HG02678 (cell line): ENCODE data around the gene SLC38A10.

ENCODE experiments used
- ATAC-seq: cut with Tn5 transposase; IDR thresholded peaks from one replicate; pipeline ENCODE4 v1.9.1; 2021; ENCODE audit warnings: mild to moderate bottlenecking, moderate library complexity; ENCODE audit not compliant: unreplicated experiment

The SLC38A10 gene

DNA sequence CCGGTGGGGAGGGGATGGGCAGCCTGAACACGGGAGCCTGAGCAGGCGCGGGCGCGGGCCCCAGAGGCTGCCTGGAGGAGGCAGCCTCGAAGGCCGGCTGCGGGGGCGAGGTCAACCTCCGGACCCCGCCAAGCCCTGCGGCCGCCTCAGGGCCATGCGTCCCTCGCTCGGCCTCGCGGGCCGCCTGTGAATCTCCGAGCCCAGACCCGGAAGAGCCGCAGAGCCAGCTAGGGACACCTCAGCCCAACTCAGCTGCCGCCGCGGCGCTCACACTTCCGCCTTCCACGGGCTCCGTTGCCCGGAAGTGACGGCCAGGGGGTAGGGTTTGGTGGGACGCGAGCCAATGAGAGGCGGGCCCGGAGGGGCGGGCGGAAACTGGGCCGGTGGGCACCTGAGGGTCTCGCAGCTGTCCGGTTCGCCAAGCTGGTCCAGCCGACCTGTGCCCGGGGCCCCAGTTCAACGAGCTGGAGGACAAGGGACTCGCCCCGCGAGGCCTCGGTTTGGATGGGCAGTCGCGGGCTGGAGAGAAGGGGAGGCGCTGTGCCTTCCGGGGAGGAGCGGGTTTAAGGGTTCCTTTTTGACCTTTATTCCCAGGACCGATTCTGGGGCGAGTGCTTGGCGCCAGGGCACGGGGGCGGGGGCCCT, at the start of gene SLC38A10:
TSS of gene SLC38A10 (minus strand) at position 277 of the 645 bp plus-strand sequence. CDS start 386 bp downstream, outside the sequence.
- ATAC-seq, result peak; percentile 91

DNA sequence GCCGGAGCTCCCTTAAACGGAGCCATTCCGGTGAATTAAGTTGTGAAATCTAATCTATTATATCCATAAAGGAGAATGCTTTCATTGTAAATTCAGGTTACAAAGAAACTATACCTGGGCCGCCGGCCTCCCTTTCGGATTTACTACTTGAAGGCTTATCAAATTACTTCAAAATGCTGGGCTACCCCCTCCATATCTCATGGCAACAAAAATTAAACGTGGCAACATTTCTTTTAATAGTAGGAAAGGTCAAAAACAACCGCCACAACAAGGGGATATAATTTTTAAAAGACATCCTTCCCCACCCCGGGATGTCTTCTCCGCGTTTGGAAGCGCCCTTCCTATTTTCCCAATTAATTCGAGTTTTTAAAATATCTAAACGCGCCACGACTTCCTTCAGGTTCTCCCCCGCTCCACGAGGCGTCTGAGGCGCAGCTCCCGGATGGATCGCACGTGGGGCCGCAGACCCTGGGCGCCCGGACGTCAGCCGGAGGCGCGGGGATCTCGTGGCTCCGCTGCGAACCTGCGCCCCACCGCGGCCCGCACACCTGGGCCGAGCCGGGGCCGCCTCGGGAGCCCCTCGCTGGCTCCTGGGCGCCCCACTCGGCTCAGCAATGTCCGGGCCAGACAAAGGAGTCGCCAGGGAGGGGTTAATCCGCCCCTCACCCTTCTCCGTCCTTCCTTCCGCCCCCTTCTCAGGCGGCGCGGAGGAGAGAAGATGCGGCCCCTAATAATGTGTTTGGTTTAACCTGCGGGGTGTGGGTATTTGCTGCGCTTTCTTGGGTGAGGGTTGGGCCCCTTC, 47.4 kb upstream of the SLC38A10 start:
- no peak for ATAC-seq

DNA sequence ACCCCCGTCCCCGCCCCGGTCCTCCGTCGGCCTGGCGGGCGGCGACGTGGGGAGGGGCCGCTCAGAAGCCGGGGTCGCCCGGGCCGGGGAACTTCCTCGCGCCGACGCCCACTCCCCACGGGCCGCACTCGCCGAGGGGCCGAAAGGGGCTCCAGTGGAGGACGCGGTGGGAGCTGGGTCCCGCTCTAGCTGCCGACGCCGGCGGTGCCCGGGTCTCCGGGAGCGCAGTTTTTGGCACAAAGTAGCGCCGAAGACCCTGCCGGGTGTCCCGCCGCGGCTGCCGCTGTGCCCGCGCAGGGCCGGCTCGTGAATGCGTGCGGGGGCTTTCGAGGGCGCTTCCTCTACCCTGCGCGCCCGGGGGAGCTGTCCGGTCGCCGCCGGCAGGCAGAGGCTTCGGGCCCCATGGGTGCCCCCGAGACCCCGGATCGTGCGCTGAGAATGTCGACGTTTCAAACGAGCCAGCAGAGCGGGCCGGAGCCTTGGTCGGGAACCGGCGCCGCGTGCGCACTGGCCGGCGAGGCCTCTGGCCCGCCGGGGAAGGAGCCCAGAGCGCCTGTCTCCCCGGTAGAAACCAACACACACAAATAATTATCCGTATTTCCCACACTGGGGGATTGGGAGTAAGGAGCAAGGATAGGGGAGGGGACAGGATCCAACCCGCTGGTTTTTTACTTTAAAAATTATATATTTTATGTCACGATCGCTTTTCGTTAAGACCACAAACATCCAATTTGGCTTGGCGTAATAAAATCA, 46.6 kb upstream of the SLC38A10 start:
- ATAC-seq, result no peak

DNA sequence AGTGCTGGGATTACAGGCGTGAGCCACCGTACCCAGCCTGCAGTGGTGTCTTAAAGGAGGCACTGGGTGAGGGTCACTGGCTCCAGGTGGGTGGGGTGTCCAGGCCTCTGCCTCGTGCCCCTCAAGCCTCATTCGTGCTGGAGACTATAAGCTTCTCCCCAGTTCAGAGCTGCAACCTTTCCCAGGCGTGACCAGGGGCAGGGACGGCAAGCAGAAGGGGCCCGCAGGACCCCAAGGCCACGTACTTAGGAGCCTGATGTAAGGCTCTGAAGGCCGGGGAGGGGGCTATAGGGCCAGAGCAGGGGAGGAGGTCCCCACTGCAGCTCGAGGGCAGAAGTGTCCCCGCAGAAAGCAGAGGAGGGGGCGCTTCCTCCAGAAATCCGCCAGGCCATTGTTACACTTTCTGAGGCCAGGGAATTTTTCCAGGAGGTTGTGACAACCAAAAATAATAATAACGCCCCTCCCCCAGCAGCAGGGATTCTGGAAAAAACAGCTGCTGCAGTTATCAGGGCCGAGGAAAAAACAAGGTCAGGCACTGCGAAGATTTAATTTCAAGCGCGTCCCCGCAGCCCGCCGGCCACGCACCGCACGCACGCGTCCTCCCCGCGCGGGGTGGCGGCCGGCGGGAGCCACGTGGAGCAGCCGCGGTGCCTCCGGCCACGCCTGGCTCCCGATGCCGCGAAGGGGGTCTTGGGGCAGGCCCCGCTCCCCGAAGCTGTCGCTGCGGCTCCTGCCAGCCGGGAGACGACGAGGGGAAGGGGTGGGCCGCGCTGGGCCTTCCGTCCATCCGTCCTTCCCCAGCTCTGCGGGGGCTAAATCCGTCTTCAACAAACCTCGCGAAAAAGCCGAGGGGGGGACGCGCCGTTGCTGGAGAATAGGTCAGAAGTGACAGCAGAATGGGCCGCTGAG, 45.8 kb upstream of the SLC38A10 start:
- ATAC-seq, result no peak

DNA sequence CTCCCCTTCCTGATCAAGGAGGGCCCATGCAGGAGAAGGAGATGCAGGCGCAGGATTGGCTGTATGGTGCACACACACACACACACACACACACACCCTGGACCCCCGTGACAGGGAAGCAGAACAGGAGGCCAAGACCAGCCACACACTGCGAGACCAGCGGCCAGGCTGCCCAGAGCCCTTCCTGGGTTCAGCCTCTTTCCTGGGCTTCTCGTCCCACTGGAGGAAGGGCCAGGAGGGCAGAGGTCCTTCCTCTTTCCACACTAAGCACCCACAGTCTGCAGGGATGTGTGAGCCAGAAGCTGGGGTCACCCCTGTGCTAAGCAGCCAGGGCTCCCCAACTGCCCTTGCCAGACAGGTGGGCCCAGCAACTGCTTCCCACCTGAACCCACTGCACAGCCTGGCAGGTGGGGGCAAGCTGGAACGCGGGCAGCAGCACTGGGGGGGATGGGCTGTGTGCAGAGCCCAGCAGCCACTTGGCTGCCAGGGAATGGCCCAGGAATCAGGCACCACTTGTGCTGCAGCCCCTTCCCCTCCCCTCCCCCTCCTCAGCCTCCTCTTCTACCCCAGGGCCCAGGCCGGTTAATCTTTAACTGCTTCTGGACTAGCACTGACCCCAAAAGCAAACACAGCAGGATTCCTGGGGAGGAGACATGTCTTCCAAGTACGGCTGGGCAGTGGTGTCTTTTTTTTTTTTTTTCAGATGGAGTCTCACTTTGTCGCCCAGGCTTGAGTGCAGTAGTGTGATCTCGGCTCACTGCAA, 44.6 kb upstream of the SLC38A10 start:
- ATAC-seq, result no peak

DNA sequence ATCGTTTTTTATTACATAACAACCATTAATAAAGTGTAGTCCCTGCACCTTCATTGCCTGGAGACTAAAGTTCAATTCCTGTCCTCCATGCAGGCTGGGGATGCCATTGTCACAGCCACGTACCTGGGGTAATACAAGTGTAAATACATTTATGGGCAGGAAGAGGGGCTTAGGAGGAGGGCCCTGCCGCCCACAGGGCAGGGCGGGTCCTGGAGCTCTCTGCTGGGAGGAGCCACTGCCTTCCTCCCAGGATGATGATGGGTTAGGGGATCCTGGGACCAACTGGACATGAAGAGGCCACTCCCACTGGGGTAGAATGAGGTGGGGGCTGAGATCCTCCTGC, 44.1 kb upstream of the SLC38A10 start:
- ATAC-seq, result no peak

DNA sequence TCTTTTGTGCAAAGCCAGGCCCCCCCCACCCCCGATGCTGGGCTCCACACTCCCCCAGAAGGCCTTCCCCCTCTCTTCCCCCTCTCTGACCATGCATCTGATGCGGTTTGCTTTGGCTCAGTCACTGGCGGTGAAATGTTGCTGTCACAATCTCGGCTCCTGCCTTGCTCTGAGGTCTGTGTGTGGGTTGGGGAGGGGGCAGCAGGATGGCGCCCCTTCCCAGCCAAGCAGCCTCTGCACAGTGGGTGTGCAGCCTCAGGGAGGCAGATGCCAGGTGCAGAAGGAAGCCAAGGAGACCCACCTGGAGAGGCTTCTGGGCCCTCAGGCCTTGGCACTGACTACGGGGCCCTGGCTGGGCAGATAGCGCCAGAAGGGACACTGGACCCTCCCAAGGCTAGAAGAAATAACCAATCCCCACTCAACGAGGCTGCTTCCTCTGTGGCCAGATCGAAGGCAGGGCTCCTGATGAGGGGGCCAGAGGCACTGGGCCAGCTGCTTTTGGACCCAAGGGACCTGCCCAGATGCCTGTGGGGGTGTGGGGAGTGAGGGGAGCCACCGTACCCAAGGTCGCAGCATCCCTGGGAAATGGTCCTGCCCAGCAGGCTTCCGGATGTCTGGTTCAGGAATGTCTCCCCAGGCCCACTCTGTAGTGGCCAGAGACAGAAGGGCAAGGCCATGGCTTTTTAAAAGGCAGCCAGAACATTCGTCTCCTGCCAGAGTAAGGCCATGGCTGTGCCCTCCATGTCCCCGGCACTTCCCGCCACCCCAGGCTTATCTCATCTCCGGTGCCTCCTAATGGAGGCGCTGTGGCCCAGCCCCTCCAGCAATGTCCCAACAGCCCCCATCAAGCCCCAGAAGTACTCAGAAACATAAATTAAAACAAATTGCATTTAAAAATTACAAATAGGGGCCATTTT, 43.4 kb upstream of the SLC38A10 start:
- ATAC-seq, result no peak

DNA sequence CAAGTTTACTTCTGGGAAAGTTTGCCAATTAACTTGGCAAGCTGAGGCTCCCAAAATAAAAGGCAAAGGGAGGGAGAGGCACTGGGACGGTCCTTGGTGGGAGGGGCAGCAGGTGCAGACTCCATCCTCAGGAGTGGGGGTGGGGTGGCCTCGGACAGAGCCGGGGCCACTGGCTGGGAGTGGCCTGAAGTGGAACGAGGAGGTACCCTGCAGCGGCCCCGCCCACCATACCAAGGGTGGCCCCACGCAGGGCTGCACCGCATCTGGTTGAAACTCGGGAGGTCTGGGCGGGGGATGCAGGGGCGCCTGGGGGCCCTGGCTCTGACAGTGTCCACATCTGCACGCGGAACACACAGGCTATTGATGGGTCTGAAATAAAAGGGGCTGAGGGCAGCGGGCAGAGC, 42.4 kb upstream of the SLC38A10 start:
- ATAC-seq, result no peak

DNA sequence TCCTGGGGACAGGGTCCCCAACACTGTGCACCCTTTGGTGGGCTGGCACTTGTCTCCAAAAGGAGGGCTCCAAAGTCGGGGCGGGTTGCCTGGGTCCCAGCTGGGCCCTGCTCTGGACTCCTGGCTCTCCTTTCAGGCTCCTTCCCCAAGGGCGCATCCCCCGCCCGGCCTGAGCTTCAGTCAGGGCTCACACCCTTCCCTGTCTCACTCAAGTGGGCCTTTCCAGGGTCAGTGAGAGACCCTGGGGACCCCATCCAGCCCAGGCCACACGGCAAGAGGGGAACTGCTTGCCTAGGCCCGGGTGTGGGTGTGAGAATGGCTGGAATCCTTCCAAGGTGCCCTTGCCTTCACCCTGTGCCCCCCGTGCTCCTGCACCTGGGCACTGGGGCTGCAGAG, 41.8 kb upstream of the SLC38A10 start:
- no peak for ATAC-seq

DNA sequence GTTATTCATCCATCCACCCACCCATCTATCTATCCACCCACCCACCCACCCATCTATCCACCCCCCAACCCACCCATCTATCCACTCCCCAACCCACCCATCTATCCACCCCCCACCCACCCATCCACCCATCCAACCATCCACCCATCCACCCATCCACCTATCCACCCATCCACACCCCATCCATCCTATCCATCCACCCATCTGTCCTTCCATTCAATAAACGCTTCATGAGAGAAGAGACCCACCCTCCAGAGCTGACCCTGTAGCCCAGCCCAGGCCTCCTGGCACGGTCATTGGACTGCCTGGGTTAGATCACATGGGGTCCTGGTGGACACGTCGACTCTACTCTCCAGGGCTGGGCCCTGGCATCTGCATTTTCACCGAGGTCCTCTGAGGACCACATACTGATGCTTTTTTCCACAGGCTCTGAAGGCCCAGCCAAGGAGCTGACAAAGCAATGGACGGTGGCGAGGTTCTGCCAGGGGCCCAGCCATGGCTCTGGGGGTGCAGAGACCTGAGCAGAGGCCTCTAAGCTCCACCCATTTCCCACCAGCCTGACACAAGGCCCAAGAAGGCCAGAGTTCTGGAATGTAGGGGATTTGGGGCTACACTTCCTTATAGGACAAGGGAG, 41.3 kb upstream of the SLC38A10 start:
- no peak for ATAC-seq

DNA sequence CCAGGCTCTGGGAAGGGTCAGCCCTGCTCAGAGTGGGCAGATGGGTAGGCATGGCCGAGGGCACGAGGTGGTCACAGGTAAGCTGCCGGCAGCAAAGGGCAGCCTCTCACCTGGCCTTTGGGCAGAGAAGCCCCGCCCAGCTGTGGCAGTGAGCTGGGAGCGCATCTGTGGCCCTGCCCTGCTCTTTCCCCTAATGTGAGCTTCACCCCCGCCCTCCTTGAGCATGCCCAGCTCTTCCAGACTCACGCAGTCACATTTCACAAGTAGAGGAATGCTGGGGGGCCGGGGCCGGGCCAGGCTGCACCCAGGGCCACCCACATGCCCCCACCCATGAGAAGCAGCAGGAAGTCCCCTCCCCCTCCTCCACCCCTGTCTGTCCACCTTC, 40.7 kb upstream of the SLC38A10 start:
- no peak for ATAC-seq

DNA sequence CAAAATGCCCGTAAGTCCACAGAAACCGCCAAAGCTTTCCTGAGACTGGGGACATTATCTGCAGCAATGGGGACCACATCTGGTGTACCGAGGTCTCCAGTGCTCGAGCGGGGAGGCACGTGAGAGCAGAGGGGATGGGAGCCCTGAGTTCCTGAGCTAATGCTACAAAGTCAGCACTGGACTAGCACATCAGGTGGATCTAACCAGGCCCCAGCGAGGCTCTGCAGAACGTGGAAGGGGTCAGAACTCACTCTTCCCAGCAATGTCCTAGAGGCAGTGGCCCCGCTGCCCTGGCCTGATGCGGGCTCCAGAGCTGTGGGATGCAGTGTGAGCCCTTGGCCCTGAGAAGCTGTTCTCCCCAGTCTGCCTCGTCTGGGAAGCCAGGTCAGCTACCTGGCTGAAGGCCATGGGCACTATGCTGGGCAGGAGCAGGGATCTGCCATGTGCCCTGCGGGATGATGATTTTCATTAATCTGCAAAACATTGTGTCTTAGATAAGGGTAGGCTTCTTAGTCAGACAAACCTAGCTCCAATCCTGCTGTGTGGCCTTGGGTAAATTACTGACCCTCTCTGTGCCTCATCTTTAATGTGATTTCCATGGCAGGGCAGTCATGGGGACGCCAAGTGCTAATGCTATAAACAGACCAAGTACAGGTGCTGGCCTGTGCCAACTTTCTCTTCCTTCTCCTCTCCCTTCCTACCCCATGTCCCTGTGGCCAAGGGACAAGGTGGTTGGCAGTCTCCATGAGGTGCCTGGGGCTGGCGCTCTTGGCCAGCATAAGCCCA, 40.1 kb upstream of the SLC38A10 start:
- no peak for ATAC-seq

DNA sequence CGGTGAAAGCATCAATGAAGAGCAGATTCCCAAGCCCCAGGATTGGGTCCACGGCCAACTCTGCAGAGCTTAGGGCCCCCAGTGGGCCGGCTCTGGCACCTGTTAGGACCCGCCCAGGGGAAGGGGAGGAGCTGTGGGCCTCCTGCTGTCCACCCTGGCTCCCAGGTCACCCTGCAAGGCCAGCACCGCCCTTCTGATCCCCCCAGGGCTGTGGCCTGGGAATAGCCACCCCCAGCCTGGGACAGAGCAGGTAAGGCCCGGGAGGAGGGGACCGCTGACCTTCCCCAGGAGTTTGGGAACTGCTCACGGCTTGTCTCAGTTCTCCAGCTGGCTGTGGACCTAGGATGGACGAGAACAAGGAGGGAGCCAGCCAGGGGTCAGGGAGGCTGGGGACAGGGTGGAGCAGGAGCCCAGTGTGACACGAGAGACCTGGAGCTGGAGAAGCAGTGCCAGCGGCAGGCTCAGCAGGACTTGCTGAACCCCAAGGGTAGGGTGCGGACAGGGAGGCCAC, 39.3 kb upstream of the SLC38A10 start:
- no peak for ATAC-seq

DNA sequence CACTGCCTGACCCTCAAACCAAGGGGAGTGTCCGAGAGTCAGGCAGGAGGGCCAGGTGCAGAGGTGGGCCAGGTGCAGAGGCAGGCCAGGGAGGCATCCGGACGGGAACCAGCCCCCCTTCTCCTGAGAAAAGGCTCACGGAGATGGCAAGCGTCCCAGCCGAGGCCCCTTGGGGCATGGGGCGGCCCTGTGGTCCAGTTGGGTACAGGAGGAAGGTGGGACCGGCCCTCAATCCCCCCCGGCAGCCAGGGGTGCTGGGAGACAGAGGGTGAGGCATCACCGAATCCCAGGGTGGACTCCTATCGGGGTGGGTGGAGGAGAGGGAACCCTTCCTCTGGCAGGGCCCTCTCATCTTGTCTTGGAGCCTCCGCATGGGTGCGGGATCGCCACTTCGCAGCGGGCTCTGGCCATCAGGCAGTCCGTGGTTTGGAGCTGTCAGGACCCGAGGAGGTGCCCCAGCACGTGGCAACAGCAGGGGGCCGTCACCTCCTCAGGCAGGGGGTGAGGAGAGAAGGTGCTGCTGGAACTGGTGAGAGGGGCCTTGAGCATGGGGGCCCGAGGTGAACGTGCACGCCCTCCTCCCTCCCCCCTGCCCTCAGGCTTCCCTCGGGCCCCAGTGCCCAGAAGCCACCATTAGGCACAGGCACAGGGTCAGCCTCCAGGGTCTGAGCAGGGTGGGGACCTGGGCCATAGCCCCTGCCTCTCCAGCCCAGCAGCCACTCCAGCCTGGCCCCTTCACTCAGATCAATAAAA, 38.7 kb upstream of the SLC38A10 start:
- no peak for ATAC-seq

DNA sequence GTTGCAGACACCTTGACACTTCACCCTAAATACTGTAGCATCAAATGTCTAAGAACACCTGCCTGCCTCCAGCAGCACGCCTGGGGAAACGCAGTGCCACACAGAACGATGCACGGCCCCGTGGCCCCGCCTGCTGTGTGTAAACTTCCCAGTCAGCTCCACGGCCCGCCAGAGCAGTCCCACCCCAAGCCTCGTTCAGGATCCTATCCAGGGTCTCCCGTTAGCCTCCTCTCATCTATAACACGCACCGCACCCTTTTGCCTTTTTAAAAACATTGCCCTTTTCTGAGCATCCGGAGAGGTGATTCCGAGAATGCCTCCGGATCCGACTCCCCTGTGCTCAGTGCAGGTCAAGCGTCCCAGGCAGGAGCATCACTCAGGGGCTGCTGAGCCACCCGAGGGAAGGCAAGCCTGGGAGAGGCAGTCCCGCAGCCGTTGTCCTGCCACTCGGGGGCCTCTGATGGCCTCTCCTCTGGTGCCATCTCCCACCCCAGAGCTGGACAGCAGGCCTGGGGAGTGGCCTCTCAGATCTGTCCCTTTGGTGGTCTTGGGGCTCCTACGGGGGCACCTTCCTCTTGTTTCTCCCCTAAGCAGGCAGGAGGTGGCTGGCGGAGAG, 37.9 kb upstream of the SLC38A10 start:
- no peak for ATAC-seq

DNA sequence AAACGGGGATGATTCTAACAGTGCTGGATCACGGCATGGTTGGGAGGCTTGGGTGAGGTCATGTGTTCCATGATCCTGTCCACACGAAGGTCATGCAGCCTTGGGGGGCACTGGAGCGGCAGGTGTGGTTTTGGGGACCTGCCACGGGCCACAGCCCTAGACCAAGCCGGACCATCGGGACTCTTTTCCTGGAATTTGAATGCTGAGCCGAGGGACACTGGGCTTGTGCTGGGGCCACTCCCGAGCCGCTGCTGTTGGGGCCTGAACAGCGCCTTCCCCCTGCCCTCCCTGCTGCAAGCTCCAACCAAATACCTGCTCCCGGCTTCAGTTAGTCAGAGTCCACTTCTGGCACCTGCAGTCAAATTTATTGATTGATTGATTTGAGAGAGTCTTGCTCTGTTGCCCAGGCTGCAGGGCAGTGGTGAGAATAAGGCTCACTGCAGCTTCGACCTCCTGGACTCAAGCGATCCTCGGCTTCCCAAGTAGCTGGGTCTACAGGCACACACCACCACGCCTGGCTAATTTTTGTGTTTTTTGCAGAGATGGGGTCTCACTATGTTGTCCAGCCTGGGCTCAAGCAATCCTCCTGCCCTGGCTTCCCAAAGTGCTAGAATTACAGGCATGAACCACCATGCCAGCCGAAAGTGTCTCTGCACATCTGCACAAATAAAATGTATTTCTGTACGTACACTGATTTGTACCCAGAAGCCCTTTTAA, 37.2 kb upstream of the SLC38A10 start:
- ATAC-seq, result no peak
